Germinal center (tissue), 1 donor: Measurements from ENCODE around the gene PRKN.
"Not testable (repeated sequence)": the region's sequence is repeated elsewhere in the genome, so short reads cannot be mapped to it uniquely, and the experiment has no call there.

Experiments
- DNase-seq: peaks from one replicate; pipeline ENCODE4 v3.0.0; 2012; ENCODE audit warnings: mixed read lengths, low spot score

PRKN gene

DNA sequence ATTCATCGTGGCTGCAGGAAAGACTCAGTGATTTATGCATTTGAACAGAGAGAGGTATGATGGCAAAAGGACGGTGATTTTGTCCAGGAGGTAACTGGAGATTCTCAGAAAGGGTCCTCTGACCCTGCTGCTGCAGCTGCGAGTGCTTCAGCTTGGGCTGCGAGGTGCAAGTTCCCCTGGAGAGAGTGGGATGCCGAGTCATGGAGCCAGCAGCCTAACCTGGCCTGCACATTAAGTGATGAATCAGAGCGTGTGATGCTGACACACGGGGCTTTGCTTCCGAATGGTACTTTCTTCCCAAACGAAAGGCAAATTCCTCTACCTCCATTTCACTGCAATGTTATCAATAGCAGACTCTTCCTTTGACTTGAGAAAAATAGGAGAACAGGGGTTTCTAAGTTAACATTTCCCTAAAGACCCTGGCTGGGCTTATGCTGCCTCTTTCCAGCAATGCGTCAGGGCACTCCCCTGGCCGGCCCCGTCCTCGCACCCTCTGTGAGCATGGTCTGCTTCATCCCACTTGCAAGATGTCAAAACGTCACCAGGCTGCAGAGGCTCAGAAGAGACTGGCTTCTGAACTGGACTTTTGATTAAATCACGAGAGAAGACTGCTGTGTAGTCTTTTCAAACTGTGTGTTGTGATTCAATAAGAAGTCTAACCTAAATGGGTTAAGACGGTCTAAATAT lies 825.7 kb downstream of the PRKN start:
- DNase-seq = no peak

DNA sequence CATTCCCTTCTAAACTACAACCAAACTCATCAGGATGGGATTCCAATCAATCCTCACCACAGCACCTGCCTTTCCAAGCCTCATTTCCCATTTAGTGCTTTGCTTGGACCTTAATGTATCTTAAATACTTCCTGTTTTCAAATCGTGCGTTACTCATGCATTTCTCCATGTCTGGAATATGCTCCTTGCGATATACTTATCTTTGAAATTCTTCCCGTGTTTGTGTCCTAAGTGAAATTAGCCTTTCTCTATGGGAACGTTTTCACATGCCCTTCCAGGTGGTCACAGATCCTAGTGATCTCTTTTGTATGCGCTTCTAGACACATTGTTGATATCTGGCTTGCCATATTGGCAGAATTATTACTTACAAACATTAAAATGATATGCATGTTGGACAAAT lies 833.1 kb downstream of the PRKN start:
- no peak for DNase-seq

DNA sequence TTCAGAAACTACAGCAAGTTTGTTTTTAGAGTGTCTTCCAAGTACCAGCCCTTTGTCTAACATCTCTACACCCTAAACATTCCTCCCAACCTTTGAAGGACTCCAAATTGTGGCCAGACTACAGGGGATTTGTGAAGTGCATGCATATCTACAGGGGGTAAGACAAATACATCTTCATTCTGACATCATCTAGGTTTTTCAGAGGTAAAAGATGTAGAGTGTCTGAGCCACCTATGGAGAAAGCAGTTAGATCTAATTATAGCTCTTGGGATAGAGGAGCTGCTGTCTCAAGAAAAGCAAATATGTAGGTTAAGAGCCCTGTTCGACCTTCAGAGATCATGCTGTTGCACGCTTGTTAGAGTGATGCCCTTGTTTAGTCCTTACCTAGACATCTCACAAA lies 836.0 kb downstream of the PRKN start:
- no peak for DNase-seq

DNA sequence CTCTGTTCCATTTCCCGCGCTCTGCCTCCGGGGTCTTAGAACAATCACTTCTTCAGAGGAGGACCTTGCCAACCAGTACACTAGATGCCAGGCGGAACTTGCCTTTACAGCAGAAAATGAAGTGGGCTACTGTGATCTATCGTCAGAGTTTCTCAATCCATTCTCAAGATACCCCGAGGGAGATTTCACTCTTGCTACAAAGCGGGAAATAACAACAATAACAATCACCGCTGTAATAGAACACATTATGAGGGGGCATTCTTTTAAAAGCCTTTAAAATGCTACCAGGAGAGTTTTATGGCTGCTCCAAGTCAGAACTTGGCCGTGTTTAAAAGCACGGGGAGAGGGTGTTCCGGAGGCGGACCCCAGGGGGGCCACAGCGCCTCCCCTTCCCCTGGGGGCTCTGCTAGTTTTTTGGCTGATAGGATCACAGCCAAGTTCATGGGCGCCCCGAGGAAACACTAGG lies 836.7 kb downstream of the PRKN start:
- DNase-seq = no peak

DNA sequence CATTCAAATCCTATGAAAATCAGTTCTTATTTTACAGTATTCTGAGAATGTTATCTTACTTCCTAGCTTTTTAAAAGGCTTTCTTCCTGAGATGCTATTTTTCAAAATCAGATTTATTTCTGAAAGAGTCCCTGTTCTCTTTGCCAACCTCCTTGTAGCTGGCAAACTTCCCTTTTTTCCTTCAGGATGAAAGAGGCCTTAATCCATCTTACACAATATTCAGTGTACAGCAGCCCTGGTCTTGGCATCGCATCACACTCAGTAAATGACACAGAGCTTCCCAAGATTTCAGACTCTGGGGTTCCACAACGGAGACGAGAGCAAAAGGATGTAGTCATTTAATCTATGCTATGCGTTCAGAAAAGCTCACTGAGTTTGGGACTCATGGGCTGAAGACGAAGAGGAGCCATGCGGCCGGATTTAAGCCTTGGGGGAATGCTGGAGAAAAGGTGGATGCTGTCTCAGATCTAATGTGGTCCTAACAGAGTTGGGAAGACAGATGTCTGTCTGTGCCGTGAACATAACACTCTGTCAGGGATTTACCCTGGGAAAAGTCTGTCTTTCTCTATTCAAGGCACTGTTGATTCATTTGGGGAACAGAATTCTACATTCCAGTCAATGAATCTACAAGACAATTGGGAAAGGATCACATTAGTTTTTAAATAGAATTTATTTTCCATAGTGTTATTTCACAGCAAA lies 837.3 kb downstream of the PRKN start:
- DNase-seq = no peak

DNA sequence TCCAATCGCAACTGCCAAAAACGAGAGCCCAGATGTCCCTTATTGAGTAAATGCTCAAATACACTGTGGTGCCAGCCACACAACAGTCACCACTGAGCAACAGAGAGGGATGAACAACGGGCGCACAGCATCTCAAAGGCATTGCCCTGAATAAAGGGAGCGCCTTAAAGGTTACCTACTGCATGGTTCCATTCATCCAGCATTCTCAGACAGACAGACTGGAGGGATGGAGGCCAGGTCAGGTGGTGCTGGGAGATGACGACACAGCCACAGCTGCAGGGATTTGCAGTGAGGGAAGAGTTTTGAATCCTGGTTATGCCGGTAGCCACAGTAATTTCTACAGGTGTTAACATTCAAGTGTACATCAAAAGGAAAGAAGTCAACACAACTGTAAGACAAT lies 838.2 kb downstream of the PRKN start:
- no peak for DNase-seq

DNA sequence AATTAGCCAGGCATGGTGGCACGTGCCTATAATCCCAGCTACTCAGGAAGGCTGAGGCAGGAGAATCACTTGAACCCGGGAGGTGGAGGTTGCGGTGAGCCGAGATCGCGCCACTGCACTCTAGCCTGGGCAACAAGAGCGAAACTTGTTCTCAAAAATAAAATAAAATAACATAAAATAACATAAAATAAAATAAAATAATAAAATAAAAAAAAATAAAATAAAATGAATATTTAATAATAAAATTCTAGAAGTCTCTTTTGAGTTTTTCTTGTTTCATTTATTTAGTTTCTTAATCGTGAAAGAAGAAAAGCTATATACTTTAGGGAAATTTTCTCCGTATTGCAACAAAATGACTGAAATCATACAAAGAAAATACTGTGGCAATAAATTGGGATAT lies 841.0 kb downstream of the PRKN start:
- not testable (repeated sequence) for DNase-seq

DNA sequence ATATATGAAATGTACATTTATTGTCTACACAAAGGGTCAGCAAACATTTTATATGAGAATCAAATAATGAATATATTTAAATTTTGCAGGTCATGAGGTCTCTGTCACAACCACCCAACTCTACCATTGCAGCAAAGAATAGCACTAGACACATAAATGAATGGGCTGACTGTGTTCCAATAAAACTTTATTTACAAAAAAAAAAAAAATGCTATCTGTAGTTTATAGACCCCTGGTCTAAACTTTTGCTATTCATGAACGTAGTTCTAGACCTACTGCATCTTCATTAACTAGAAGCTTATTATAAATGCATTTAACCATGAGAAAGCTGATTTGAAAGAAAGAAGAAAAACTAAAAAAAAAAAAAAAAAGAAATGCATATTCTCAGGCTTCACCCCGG lies 842.8 kb downstream of the PRKN start:
- DNase-seq = no peak

DNA sequence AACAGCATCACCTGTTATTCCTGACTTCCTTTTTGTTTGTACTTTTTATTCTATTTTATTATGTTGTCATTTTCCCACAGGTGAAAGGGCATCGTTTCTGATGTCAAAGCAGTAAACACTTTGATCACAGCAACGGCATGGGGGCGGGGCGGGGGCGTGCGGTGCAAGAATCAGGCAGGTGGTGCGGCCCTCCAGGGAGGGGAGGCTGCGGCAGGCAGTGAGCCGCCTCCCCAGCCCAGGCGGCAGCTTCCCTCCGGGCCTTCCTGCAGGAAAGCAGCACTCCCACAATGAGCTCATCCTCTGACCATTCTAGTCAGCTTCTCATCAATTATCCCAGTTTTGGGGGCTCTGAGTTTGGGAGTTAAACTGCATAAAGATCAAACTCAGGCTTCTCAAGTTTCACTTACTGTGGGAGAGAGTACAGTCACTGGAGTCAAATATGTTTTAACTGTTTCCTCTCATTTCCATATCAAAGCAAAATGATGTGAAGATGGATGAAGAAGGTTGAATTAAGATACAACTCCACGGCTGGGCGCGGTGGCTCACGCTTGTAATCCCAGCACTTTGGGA lies 845.3 kb downstream of the PRKN start:
- DNase-seq = no peak

DNA sequence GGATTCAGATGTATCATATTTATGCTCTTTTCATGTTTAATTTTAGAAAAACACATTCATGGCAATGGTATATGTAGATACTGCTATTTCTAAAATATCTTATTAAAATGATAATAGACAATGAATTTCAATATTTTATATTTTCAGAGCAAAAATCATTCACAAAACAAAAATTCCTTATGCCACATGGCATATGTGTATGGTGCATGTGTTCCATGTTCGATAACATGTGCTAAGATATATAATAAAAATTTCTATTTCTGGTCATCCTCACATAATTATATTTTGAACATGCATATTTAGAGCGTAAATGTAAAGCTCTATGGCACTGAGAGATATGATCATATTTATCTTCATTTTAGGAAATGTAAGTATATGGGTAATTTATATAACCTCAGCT lies 847.5 kb downstream of the PRKN start:
- DNase-seq = no peak

DNA sequence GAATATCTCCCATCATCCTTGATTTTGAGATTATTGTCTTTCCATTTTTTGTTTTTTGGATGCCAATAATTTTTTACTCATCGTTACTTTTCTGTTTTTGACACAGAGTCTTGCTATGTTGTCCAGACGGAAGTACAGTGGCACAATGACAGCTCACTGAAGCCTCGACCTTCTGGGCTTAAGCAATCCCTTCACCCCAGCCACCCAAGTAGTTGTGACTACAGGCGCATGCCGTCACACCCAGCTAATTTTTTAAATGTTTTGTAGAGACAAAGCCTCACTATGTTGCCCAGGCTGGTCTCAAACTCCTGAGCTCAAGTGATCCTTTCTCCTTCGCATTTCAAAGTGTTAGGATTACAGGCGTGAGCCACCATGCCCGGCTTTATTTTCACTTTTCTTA lies 851.3 kb downstream of the PRKN start:
- no peak for DNase-seq

DNA sequence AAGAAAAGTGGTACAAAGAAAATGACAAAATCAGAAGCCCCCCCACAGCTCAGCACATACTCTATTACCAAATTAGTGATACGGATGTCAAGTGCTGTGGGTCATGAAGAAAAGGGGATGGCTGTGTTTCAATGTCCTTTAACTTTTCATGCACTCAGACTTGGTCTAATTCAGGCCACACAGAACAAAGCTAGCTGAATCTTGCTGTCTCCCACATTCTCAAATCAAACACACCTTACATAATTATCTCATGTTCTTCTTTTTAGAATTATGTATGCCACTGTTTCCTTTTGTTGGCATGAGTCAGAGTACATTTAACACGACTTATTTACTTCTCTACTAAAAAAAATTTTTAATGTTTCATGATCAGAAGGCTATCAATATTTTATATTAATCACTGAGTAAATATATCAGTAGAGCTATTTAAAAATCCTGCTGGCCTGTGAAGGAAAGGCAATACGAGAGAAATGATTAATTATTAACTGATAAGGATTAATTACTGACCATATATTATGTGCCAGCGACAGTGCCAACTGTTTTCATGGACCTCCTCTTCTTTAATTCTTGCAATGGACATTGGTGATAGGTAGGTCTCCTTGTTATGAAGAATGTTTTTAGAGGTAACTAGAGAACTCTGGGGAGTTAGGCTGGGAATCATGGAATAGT lies 857.2 kb downstream of the PRKN start:
- DNase-seq = no peak

DNA sequence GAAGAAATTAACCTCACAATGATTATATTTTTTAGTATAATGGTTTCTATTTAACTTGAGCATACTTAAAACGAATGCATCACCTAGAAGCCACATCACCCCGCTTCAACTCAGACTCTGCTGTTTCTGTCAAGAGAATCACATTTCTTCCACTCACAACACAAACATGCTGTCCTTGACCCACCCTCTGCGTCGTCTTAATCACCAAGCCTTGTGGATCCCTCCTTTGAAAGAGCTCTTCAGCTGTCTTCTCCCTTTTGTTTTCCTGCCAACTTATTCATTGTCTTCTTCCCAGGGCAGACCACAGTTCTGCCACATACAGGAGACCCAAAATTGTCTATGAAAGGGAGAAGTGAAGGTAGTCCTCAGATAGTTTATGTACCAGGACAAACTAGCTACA lies 858.1 kb downstream of the PRKN start:
- DNase-seq = no peak

DNA sequence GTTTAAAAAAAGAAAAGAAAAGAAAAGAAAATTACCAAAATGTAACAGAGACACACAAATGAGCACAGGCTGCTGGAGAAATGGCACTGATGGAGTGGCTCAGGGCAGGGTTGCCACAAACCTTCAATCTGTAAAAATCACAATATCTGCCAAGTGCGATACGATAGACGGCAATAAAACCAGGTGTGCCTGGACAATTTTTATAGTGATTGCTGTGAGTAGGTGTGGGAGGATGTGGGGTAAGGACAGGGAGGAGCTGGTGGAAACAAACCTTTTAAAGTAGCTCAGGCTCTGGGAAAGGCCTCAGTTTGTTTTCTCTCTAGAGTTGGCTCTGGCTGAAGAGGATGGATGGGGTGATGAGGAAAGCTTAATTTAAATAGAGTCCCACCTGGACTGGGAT lies 861.0 kb downstream of the PRKN start:
- no peak for DNase-seq

DNA sequence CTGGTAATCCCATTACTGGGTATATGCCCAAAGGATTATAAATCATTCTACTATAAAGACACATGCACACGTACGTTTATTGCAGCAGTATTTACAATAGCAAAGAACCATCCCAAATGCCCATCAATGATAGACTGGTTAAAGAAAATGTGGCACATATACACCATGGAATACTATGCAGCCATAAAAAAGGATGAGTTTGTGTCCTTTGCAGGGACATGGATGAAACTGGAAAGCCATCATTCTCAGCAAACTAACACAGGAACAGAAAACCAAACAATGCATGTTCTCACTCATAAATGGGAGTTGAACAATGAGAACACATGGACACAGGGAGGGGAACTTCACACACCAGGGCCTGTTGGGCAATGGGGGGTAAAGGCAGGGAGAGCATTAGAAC lies 866.5 kb downstream of the PRKN start:
- DNase-seq = not testable (repeated sequence)

DNA sequence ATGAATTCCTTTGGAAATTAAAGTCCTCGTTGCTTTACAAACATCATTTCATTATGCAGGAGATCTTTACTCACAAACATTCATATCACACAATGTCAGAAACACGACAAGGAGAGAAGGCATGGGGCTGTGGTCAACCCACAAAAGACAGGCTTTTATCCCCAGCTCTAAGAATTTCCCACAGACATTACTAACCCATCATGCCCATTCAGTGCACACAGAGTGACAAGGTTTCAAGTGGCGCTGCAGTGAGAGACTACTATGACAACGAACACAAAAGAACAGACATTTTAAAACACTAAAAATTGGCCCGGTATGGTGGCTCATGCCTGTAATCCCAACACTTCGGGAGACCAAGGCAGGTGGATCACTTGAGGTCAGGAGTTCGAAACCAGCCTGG lies 873.9 kb downstream of the PRKN start:
- DNase-seq = no peak

DNA sequence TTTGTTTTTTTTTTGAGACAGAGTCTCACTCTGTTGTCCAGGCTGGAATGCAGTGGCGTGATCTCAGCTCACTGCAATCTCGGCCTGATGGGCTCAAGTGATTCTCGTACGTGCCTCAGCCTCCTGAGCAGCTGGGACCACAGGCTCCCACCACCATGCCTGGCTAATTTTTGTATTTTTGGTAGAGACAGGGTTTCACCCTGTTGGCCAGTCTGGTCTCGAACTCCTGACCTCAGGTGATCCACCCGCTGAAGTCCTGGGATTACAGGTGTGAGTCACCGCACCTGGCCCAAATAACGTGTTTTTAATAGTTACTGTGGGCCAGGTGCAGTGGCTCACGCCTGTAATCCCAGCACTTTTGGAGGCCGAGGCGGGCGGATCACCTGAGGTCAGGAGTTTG lies 876.1 kb downstream of the PRKN start:
- not testable (repeated sequence) for DNase-seq

DNA sequence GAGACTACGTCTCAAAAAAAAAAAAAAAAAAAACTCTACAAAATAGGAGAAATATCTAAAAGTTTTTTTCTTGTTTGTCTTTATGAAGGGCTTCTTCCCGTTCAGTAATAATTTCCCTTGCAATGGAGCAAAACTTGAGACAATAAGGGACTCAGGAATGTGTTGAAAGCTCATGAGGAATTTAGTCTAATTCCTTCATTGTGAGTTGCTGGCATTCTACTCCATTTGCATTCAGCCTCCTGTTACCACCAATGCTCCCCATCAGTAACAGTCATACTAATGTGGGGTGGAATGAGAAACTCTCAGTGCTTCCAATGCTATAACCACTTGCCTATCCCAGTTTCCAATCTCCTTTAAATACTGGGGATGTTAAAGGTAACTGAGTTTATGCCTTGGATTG lies 877.0 kb downstream of the PRKN start:
- DNase-seq = no peak

DNA sequence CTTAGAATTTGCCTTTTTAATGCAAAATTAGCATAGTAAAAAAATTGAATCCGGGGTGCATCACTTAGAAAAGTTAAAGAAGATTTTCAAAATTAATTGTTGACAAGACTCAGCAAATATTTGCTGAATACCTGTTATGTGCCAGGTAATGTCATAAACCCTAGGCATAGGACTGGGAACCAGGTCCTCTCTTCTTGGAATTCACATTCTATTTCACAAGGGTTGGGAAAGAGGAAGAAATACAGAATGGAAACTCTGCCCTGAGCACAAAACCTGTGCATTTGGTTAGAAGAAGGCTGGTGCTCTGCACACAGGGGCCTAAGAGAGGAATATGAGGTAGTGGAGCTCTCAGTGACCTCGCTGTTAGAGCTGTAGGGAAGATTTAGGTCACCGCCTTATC lies 879.9 kb downstream of the PRKN start:
- DNase-seq = no peak

DNA sequence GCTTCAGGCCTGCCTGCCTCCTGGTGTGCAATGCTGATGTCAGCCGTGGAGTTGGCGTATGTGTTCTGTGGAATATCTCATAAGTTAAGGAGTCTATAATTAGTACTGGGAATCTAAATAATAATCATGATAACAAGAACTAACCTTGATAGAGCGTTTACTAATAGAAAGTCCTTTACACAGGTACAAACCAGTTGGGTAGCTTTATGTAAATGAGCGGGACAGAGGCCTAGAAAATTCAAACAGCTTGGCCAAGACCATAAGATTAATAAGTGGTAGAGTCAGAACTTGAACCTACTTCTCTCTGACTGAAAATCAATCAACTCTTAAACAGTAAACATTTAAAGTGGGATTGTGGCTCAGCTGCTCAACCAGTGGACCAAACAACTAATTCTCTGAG lies 882.8 kb downstream of the PRKN start:
- no peak for DNase-seq

DNA sequence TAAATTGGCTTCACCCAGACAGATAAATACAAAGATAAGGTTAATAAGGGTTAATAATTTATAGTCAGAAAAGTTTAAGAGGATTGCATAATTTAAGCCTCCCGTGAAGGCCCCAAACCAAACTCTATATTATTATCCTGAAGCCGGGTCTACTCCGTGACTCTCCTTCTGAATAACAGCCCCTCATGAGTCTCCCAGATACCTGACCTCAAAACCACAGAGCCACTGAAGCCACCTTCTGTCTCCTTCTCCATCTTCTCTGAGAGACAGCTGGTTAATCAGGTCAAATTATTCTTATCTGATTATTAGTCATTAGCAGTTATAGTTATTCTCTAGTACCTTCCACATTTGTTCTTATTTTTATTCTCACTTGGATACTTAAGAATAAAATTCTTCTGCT lies 884.5 kb downstream of the PRKN start:
- DNase-seq = no peak

DNA sequence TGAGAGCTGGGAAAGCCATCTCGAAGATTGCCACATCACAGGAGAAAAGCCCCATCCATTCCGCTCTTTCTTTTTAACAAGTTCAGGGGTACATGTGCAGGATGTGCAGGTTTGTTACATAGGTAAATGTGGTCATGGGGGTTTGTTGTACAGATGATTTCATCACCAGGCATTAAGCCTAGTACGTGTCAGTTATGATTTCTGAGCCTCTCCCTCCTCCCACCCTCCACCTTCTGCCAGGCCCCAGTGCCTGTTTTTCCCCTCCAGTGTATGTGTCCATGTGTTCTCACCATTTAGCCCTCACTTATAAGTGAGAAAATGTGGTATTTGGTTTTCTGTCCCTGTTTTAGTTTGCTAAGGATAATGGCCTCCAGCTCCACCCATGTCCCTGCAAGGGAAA lies 887.2 kb downstream of the PRKN start:
- no peak for DNase-seq
